ENCODE results near the gene HOXA6.

The HOXA6 gene

GRCh38 chr7:27161214-27161720 is 13.7 kb upstream of the HOXA6 start:
- DNase-seq = no peak

DNA sequence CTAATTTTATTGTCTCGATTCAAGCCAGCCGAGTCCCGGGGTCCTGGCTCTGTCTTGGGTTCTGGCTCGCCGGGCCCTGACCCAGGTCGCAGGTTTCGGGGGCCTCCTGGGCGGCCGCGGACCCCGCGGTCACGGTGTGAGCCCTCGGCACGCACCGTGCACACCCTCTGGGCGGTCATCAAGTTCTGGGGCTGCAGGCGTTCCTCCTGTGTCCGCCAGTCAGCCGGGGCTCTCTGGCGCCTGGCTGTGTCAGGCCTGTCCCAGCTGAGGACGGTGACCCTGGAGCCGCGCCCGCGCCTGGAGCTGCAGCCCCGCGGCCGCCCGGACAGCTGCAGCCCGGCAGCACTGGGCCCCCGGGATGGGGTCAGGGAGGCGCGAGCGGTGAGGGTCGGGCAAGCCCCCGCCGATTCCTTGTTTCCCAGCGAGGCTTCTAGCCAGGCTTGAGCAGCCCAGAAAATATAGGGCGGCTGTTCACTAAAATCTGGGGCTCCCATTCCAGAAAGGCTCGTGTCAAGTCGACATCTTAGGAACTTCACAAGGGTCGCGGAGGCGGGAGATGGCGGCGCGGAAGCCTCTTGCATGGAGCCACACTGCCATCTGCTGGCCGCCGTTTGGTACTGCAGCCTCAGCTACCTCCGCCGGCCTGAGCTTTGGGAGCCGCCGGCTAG is 13.1 kb upstream of the HOXA6 start:
- peak; percentile 90 for DNase-seq

- no peak for DNase-seq
These were observed 12.6 kb upstream of the HOXA6 start for GRCh38 chr7:27160145-27160545.

DNA sequence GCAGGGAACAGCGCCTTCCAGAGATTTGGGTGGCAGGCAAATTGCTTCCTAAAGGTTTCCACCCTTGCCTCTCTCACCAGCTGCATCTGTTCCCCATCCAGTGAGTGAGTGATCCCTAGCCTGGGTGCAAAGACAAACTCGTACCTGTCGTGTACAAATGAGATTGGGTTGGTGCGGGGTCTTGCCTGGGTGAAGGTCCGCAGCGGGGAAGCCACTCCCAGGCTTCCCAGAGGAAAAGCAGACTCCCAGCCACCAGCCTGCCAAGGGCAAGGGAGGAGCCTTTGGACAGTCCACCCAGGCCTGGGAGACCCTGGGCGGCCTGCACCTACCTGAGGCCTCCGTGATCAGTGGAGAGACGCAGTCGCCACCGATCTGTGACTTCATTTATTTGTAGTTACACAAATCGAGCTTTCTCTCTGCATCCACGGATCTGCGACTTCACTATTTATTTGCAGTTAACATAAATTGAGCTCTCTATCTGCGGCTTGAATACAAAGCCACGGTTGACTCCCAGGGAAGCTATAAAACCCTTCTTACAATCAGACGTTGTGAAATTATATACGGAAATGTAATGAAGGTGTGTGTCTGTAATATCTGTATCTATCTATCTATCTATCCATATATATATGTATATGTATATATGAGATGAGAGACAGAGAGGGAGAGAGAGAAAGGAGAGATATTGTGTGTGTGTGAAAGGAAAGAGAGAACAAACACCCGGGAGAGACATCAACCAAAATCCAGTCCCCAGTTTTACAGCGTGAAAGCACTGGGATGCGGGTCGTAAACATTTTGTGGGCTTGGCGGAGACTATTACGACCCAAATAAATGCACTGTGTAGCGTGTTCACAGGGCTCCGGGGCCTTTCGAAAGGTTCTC is 11.9 kb upstream of the HOXA6 start:
- DNase-seq = no peak

GRCh38 chr7:27158436-27159265 is 11.1 kb upstream of the HOXA6 start:
- no peak for DNase-seq

DNA sequence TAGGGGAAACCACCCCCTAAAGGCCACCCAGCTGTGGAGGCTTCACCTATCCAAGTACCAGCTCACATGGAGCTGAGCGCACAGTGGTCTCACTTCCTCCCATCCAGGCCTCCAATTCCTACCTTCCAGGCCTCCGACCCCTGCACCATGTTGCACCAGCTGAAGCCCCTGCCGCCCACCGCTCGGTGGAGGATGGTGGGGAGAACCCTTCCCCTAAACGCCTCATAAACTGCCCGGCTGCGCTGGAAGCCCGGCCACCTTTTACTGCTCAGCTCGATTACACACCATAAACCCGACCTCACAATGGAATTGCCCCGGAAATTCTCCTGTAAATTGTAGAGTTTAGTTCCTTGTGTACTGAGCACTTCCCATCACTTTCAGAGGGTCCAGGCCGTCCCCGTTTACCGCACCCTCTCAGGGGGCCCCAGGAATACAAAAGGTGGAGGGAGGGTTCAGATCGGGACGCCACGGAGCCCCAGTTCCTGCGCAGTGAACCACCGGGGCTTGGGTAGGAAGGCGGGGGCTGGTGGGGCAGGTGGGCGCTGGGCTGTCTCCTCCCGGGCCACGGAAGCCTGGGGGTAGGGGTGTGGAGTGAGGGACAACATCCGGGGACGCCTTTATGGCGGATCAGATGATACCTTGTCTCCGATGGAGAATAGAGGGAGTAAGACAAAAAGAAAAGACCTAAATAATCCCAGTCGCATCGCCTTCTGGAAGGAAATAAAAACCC is 10.3 kb upstream of the HOXA6 start:
- no peak for DNase-seq

- DNase-seq = no peak
These were observed 9.5 kb upstream of the HOXA6 start for GRCh38 chr7:27156916-27157701.

- no peak for DNase-seq
These were observed 8.9 kb upstream of the HOXA6 start, which contains the start of gene HOXA7 for GRCh38 chr7:27156508-27156898. TSS of gene HOXA7 (minus strand) at chr7:27156675. CDS start at chr7:27156545, 130 bp downstream.

DNA sequence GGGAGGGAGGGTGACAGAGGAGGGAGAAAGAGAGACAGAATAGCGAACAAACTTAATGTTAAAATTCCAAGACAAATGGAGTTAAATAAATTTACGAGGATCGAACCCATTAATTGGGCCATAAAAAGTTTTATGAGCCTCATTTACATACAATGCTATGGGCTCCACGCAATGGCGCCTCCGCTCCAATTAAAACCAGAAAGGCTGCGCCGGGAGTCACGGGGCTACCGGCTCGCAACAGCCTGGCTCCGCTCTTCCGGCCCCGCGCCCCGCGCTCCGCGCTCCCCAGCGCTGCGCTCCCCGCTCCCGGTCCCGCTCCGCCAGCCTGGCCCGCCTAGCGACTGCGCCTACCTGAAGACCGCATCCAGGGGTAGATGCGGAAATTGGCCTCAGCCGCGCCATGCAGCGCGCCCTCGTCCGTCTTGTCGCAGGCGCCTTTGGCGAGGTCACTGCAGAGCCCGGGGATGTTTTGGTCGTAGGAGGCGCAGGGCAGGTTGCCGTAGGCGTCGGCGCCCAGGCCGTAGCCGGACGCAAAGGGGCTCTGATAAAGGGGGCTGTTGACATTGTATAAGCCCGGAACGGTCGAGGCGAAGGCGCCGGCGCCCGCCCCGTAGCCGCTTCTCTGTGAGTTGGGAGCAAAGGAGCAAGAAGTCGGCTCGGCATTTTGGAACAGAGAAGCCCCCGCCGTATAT is 8.4 kb upstream of the HOXA6 start:
- DNase-seq = no peak

- no peak for DNase-seq
These were observed 7.6 kb upstream of the HOXA6 start for GRCh38 chr7:27154901-27155815.

GRCh38 chr7:27154369-27154768 is 6.8 kb upstream of the HOXA6 start:
- DNase-seq = no peak

- no peak for DNase-seq
These were observed 6.0 kb upstream of the HOXA6 start for GRCh38 chr7:27153526-27153925.

- no peak for DNase-seq
These were observed 5.4 kb upstream of the HOXA6 start for GRCh38 chr7:27152816-27153442.

DNA sequence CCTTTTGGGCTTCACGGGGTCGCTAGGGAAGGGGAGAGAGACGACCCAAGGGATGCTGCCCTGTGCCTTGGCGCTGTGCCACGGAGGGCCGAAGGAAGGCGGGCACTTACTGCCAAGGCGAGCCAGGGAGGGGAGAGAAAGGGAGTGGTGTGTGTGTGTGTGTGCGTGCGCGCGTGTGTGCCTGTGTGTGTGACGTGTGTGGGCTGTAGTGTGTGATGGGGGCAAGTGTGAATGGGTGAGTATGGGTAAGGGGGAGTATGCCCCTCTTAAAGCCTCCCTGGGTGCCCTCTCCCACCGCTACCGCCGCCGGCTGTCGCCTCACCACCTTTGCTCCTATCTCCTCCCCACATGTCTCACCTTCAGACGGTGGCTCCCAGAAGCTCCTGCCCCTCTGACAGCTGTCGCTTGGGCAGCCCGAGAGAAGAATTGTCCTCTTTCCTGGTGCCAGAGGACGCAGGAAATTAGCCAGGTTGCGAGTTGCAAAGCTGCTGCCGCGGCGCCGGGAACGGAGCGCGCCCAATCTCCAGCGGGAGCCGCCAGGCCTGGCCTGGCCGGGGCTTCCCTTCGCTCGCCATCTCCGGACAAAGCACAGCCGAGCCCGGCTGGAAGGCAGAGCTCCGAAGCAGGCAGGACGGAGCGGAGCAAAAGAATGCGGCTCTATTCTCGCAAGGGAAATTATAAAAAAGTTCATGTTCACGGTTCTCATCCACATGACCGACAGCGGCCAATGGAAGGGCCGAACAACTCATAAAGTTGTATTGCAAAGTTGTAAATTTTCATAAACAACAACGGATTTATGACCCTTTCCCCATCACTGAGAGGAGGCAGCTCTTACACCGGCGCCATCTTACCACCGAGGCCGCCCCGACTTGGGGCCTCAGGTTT is 4.6 kb upstream of the HOXA6 start, which contains the start of gene HOXA3:
HOXA3 (minus strand) TSS at position 653 of the 885 bp plus-strand sequence. CDS start 41,943 bp downstream, outside the sequence.
- DNase-seq = no peak

GRCh38 chr7:27151341-27151930 is 3.9 kb upstream of the HOXA6 start:
- DNase-seq = no peak

DNA sequence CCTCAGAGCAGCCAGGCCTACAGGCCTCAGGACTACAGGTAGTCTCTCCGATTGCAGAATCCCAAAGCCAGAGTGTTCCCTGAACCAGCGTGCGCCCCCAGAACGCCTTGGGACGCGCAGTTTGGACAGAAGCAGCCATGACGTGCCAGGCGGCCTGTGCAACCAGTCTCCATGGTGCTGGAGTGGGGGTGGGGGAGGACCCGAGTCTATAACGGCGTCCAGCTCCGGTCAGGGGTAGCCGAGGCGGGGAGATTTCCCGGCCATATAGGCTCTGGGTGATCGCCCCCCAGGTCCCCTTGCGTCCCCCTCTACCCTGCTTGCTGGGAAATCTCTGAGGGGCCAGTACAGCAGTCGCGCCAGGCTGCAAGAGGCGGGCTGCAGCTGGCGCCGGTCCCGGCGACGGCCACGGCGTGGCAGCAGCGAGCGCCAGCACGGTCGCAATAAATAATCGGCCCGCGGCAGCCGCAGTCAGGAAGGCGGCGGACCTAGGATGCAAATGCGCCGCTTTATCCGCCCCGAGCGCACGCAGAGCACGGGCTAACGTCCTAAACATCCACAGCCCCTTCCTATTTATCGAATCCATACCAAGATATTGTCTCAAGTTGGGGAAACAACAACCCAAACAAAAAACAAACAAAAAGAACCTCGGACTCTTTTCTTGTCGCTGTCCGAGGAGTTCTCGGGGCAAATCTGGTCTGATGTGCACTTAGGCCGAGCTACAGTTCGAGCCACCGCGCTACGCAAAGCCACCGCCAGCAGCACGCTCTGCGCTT is 3.2 kb upstream of the HOXA6 start:
- peak; percentile 66 for DNase-seq

Data from stimulated activated CD4-positive, alpha-beta T cell treated with anti-CD3 and anti-CD28 coated beads, Interleukin-12 subunit alpha, Interleukin-12 subunit beta, amount 100 ng/mL, for 4 hours (primary cell).